GM12878 (cell line): ENCODE data around the gene TLE3. TPM values are rescaled to one million over a fixed set of nuclear protein-coding genes. Genes with fewer than 3 reads are reported as not detected.

Experiments used
- CBFB ChIP-seq: IDR thresholded peaks from 2 replicates; pipeline ENCODE4 v1.6.1; 2016; ENCODE audit warnings: antibody characterized with exemption, low read depth
- CHD4 ChIP-seq: fragments of 200-600 bp; sonication (generic); IDR thresholded peaks from 2 replicates; pipeline ENCODE4 v1.6.1; 2016; ENCODE audit warnings: mild to moderate bottlenecking
- CREB1 ChIP-seq: IDR thresholded peaks from 2 replicates; pipeline ENCODE4 v1.6.1; 2012; ENCODE audit warnings: low read depth, mild to moderate bottlenecking, inconsistent platforms
- CREM ChIP-seq: IDR thresholded peaks from 2 replicates; pipeline ENCODE4 v1.6.1; 2014; ENCODE audit warnings: antibody characterized with exemption, low read depth
- CTCF ChIP-seq, 3 experiments: IDR thresholded peaks in 2 of 3; conservative IDR thresholded peaks in 1 of 3; 2 replicates each; pipeline ENCODE4 v1.5.1; 2011; ENCODE audit warnings: low read depth in 3 of 3, low read length in 3 of 3, mild to moderate bottlenecking in 3 of 3, control low read depth in 2 of 3, moderate library complexity in 2 of 3, inconsistent platforms in 1 of 3, mixed read lengths in 1 of 3; ENCODE audit not compliant: control insufficient read depth in 2 of 3, insufficient read depth in 1 of 3; ENCODE audit errors: extremely low read depth in 1 of 3
- FOS ChIP-seq: IDR thresholded peaks from 3 replicates; pipeline ENCODE4 v1.6.1; 2011; ENCODE audit warnings: borderline replicate concordance; ENCODE audit not compliant: insufficient read length; ENCODE audit errors: extremely low read depth
- IRF3 ChIP-seq: fragments of 450-650 bp; IDR thresholded peaks from 2 replicates; pipeline ENCODE4 v1.6.1; 2014; ENCODE audit warnings: mild to moderate bottlenecking
- IRF4 ChIP-seq: IDR thresholded peaks from 2 replicates; pipeline ENCODE4 v1.6.1; 2011; ENCODE audit warnings: low read depth, low read length
- KLF5 ChIP-seq: fragments of 450-650 bp; IDR thresholded peaks from 2 replicates; pipeline ENCODE4 v1.6.1; 2014; ENCODE audit warnings: mild to moderate bottlenecking; ENCODE audit not compliant: partially characterized antibody
- NFYA ChIP-seq: IDR thresholded peaks from 2 replicates; pipeline ENCODE4 v1.6.1; 2011; ENCODE audit warnings: low read depth, mild to moderate bottlenecking, low read length, improper control_type of control experiment, borderline replicate concordance
- NR2F1 ChIP-seq: fragments of 450-650 bp; conservative IDR thresholded peaks from 2 replicates; pipeline ENCODE4 v1.6.1; 2017; ENCODE audit warnings: mild to moderate bottlenecking
- RCOR1 ChIP-seq: conservative IDR thresholded peaks from 2 replicates; pipeline ENCODE4 v1.6.1; 2012; ENCODE audit warnings: low read depth, low read length, improper control_type of control experiment
- SMC3 ChIP-seq: IDR thresholded peaks from 2 replicates; pipeline ENCODE4 v1.6.1; 2011; ENCODE audit warnings: low read length, improper control_type of control experiment, borderline replicate concordance
- SUZ12 ChIP-seq: fragments of 200-600 bp; sonication (generic); IDR thresholded peaks from one replicate; pipeline ENCODE4 v1.6.1; 2018; ENCODE audit warnings: antibody characterized with exemption, mild to moderate bottlenecking; ENCODE audit not compliant: unreplicated experiment
- ZBTB4 ChIP-seq: fragments of 450-650 bp; formaldehyde crosslinking; IDR thresholded peaks from 2 replicates; pipeline ENCODE4 v1.4.0; 2022; ENCODE audit warnings: mild to moderate bottlenecking, moderate library complexity
- ZBTB40 ChIP-seq: fragments of 450-650 bp; IDR thresholded peaks from 2 replicates; pipeline ENCODE4 v1.6.1; 2016; ENCODE audit warnings: mild to moderate bottlenecking, moderate library complexity, borderline replicate concordance
- ZNF592 ChIP-seq: fragments of 450-650 bp; IDR thresholded peaks from 2 replicates; pipeline ENCODE4 v1.6.1; 2017; ENCODE audit warnings: mild to moderate bottlenecking, moderate library complexity
- polyA plus RNA-seq, 11 experiments: library from polyadenylated mRNA; depleted of rRNA in 4 of 11; unstranded in 6 of 11; stranded (reverse) in 5 of 11; fragments of >200 nt; fragmentation: Nextera tagmentation in 4 of 11; fragmentation: Illumina TruSeq in 1 of 11; extraction: Ambion mirVana in 4 of 11; extraction: Trizol in 1 of 11; gene quantifications; 1 replicate in 1 of 11; 2 replicates in 10 of 11; pipeline versions ENCODE4 v1.2.1 to v1.2.3, GENCODE V29; 2011 to 2016; ENCODE audit warnings: inconsistent platforms in 2 of 11, missing spikeins in 2 of 11, low read depth in 1 of 11
- total RNA-seq, 4 experiments: library from RNA; depleted of rRNA in 3 of 4; stranded (reverse); fragments of >200 nt in 3 of 4; fragmentation: Illumina TruSeq in 1 of 4; extraction: Trizol in 1 of 4; gene quantifications; 2 replicates each; pipeline versions ENCODE4 v1.2.1 to v1.2.3, GENCODE V29; 2013 to 2021

The TLE3 gene
- total and polyA plus RNA-seq, 10 of the 15 experiments (the other 5 are each of a cell fraction or from before 2014, with no cell fraction given): 1.2 to 65.5 (median 9.7) TPM

GRCh38 chr15:70088455-70088854 lies 9.3 kb downstream of the TLE3 start (continued):
- TF ChIP-seq ZNF592: no peak
- TF ChIP-seq NFYA: no peak
- no peak for TF ChIP-seq FOS
- TF ChIP-seq IRF4: no peak
- no peak for TF ChIP-seq CBFB
- no peak for TF ChIP-seq CHD4
- TF ChIP-seq ZBTB40: no peak
- no peak for TF ChIP-seq SMC3
- no peak for TF ChIP-seq CREM
- no peak for TF ChIP-seq IRF3
- TF ChIP-seq CREB1: no peak
- no peak for TF ChIP-seq NR2F1
- TF ChIP-seq ZBTB4 (CRISPR knock-in tag): no peak
- TF ChIP-seq SUZ12: no peak
- TF ChIP-seq CTCF (IDR thresholded peaks at IDR 0.05 in 2 of 3, conservative IDR thresholded peaks at IDR 0.05 in 1 of 3; ENCODE audit: control insufficient read depth in 2 of 3, extremely low read depth in 1 of 3, insufficient read depth in 1 of 3, low read depth in 3 of 3, low read length in 3 of 3): no peak
- TF ChIP-seq RCOR1: no peak
- TF ChIP-seq KLF5: no peak
